GM12874 (cell line): ENCODE results near the gene RAI1.

Experiments used
- TF ChIP-seq, protein P1 (sequence below): IDR thresholded peaks from 2 replicates; pipeline ENCODE4 v1.5.1; 2011; ENCODE audit warnings: low read depth, mild to moderate bottlenecking, control low read depth, low read length, moderate library complexity; ENCODE audit not compliant: insufficient read depth

RAI1 gene

DNA sequence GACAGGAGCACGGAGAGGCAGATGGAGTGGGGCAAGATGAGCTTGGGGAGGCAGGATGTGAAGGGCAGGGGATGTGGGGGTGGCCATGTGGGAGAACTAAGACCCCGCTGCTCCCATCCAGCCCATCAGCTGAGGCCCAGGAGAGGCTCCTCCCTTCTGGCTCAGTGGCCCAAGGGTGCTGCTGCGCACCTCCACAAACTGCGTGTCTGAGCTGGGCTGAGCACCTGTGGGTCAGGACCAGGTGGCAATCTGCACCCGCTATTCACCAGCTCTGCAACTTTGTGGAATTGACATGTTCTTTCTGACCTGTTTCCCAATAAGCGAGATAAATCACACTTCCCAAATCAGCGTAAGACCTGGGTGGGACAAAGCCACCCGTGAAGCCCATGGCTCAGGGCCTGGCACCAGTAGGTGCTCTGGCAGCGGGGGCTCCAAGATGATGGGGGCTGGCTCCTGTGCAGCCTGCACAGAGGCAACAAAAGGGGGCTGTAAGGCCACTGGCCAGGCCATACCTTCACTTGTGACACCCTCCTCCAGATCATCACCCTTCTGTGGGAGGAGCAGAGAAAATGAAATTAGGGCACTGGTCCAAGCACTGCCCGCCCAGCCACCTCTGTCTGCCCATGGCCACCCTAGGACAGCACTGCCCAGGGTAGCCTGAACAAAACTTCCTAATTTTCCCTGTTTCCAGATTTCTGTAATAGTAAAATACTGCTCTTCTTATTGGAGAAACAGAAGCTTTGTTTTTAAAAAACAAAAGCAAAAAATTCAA, 167.2 kb downstream of the RAI1 start:
- TF ChIP-seq, protein P1, sequence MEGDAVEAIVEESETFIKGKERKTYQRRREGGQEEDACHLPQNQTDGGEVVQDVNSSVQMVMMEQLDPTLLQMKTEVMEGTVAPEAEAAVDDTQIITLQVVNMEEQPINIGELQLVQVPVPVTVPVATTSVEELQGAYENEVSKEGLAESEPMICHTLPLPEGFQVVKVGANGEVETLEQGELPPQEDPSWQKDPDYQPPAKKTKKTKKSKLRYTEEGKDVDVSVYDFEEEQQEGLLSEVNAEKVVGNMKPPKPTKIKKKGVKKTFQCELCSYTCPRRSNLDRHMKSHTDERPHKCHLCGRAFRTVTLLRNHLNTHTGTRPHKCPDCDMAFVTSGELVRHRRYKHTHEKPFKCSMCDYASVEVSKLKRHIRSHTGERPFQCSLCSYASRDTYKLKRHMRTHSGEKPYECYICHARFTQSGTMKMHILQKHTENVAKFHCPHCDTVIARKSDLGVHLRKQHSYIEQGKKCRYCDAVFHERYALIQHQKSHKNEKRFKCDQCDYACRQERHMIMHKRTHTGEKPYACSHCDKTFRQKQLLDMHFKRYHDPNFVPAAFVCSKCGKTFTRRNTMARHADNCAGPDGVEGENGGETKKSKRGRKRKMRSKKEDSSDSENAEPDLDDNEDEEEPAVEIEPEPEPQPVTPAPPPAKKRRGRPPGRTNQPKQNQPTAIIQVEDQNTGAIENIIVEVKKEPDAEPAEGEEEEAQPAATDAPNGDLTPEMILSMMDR: no peak

DNA sequence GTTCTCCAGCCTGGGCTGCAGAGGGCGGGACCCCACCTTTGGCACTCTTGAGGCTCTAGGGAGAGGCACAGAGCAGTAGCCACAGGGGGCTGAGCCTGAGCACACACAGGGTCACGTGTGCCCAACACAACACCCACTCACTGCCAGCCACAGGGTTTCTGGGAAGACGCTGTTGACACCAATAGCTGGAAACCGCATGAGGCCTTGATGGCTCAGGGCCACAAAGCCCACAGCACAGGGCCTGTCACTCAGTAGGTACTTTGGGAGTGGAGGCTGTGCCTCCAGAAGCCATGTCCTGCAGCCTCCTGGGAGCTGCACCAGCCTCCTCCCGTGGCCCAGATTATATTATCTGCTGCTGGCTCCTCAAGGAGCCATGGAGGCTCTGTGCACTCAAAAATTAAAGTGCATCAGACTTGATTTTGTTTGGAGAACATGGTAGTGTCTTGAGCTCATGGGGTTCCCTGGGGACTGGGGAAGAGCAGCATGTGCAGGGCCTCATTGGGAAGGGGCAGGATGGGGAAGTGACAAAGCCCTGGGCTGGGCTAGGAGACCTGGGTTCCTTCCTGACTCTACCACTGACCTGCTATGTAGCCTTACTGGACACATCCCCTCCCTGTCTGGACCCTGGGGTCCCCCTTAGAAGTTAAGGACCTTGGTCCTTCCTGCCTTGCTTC, 168.0 kb downstream of the RAI1 start:
- TF ChIP-seq, protein P1: no peak

GRCh38 chr17:17849845-17850373, 168.7 kb downstream of the RAI1 start:
- TF ChIP-seq, protein P1: peak; percentile 42; the same call in 1 of the 2 replicates

DNA sequence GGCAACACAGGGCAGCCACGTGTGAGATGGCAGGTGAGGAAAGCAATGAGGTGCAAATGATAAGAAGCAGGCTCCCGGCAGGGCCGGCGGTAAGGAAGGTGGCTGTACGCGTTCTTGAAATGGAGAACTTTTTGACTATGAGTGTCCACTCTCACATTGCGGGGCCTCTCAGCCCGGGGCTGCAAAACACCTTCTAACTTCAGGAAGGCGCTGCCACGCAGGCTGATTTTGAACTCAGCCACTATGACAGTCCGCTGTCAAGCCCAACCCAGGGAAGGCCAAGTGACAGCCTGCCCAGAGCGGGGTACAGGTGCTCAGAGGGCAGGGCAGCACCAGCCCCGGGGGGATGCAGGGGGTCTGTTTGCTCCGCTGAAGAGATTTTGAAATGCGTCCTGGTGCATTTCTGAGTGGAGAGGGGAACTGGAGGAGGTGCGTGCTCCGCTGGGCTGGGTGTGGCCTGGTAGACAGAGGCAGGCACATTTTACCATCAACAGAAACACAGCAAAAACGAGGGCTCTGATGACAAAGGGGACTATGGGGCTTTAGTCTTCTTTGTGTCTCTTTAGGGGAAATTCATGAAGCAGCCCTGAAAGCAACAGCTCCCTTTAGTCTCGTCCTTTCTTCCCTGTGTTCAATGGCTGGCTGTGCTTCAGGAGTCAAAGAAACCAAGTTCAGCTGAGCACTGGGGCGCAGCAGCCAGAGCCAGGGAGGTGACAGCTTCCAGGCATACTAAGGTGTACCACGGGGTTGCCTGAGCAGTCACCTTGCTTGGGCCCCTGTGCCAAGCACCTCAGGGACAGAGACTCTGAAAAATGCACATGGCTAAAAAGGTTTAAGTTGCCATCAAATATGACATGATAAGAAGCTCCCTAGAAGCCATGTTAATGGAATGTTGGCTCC, 170.1 kb downstream of the RAI1 start:
- TF ChIP-seq, protein P1: no peak

DNA sequence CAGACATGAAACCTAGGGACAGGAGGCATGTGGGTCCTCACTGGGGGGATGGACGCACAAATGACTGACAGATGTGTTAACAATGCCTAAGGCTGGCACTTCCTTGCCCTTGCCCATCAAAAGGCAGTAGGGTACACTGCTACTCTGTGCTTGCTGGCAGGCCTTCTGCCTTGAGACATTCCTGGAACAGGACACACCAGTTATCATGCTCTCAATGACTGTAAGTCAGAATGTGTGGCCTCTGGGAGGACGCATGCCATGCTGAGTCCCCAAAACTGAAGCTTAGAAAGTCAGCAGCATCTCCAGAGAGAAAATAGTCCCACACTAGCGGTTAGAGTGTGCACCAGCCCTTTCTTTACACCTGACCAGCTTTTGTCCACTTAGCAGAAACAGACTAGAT, 171.7 kb downstream of the RAI1 start:
- TF ChIP-seq, protein P1: no peak

DNA sequence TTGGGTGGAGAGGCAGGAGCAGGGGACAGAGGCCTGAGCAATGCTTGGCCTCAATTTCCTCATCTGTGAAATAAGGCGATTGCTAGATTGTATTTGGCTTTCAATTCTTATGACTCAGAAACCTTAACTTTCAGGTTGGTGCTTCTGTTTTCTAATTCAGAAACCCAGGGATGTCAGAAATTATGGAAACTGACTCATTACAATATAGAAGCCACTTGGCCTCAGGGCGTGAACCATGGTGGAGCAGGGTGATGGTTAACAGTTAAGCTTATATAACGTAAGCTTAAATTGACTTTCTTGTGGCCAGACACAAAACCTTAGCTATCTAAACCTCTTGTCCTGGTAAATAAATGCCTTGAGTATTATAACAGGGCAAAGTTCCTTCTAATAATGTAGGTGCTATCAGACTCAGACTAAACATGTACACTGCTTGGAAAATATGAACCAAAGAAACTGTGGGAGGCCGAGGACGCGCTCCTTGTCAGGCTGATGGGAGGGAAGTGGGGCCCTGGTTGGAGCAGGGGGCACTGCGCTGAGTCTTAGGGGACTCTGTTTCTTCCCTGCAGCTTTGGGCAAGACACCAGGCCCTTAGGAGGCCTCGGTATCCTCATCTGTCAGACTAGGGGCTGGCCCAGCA, 172.7 kb downstream of the RAI1 start:
- TF ChIP-seq, protein P1: no peak

- TF ChIP-seq, protein P1: no peak
Measured at GRCh38 chr17:17855976-17856375, 174.7 kb downstream of the RAI1 start.
